Uterus (tissue), 4 donors: ENCODE data around the gene NUP93. TPM values are rescaled to one million over a fixed set of nuclear protein-coding genes. Genes with fewer than 3 reads are reported as not detected.
"Not testable (repeated sequence)": the region's sequence is repeated elsewhere in the genome, so short reads cannot be mapped to it uniquely, and the experiment has no call there.

Experiments
- DNase-seq, 2 donors: peaks; one replicate each; pipeline ENCODE4 v3.0.0-alpha.2; 2019 to 2020
- H3K27ac ChIP-seq, 2 donors: fragments of 200-600 bp; sonication (generic); 1 replicate in 1 of 2; 2 replicates in 1 of 2; pipeline ENCODE4 v1.5.1; 2016 to 2018
- H3K27me3 ChIP-seq, 2 donors: fragments of 200-600 bp; sonication (generic); one replicate each; pipeline ENCODE4 v1.5.1; 2018 to 2019; ENCODE audit warnings: control low read depth in 1 of 2
- H3K36me3 ChIP-seq, 2 donors: fragments of 200-600 bp; sonication (generic); one replicate each; pipeline ENCODE4 v1.5.1; 2019; ENCODE audit warnings: control low read depth in 1 of 2
- H3K4me1 ChIP-seq, 2 donors: fragments of 200-600 bp; sonication (generic); one replicate each; pipeline ENCODE4 v1.5.1; 2018 to 2019; ENCODE audit warnings: control low read depth in 1 of 2
- H3K4me3 ChIP-seq, 2 donors: fragments of 200-600 bp; sonication (generic); 1 replicate in 1 of 2; 2 replicates in 1 of 2; pipeline ENCODE4 v1.5.1; 2018 to 2019; ENCODE audit warnings: mild to moderate bottlenecking in 1 of 2
- H3K9me3 ChIP-seq, 2 donors: fragments of 200-600 bp; sonication (generic); one replicate each; pipeline ENCODE4 v1.5.1; 2019; ENCODE audit warnings: control low read depth in 1 of 2
- POLR2A ChIP-seq, 2 donors: fragments of 450-650 bp; IDR thresholded peaks; one replicate each; pipeline ENCODE4 v1.6.1; 2016; ENCODE audit warnings: antibody characterized with exemption in 2 of 2, mild to moderate bottlenecking in 1 of 2, moderate library complexity in 1 of 2
- intact Hi-C: fragments of 100-400 bp; cut with DNase I; formaldehyde crosslinking; loops from one replicate; pipeline ENCODE4 v1.15.1; 2023; ENCODE audit warnings: low total_unique reads
- total RNA-seq, 4 donors: library from RNA; depleted of rRNA in 3 of 4; stranded (reverse); fragments of >200 nt in 3 of 4; gene quantifications; one replicate each; pipeline versions ENCODE4 v1.1.0 to v1.2.4, GENCODE V29; 2014 to 2023
- TF ChIP-seq, protein P1 (sequence below), 4 experiments: fragments of 200-600 bp in 2 of 4; fragments of 450-650 bp in 2 of 4; sonication (generic) in 2 of 4; IDR thresholded peaks; one replicate each; pipeline ENCODE4 v1.5.1; 2016 to 2019; ENCODE audit warnings: antibody characterized with exemption in 4 of 4, mild to moderate bottlenecking in 2 of 4, moderate library complexity in 1 of 4
- donor health status: DM: yes; HTN: yes; CAD: no.

NUP93 gene
- total RNA-seq, 4 donors from 2014 or later = 17.6 to 71.0 (median 34.5) TPM

DNA sequence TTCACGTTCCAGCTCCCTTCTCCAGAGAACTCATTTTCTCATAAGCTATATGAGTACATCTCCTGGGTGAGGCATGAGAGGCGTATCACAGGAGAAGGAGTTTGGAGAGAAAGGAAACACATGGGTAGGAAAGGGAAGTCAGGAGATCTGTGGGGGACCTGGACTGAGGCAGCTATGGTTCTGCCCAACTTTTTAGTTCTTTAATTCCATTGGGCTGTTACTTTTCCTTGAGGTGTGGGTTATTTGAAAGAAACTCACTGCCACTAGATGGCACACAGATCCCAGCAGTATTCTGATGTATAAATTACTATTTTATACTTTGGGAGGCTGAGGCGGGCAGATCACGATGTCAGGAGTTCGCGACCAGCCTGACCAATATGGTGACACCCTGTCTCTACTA is 63.6 kb downstream of the NUP93 start:
- DNase-seq = no peak
- intact Hi-C loops = no loop called here
- Histone ChIP-seq H3K36me3 (no peaks in the 10 kb centered on the region), H3K4me1 (no peaks in the 10 kb centered on the region), H3K4me3 (no peak overlapping the region), H3K27ac (no peak overlapping the region), H3K9me3 (no peaks in the 10 kb centered on the region), H3K27me3 (no peaks in the 10 kb centered on the region)
- no peak for TF ChIP-seq POLR2A (IDR thresholded peaks at IDR 0.05)
- TF ChIP-seq, protein P1, sequence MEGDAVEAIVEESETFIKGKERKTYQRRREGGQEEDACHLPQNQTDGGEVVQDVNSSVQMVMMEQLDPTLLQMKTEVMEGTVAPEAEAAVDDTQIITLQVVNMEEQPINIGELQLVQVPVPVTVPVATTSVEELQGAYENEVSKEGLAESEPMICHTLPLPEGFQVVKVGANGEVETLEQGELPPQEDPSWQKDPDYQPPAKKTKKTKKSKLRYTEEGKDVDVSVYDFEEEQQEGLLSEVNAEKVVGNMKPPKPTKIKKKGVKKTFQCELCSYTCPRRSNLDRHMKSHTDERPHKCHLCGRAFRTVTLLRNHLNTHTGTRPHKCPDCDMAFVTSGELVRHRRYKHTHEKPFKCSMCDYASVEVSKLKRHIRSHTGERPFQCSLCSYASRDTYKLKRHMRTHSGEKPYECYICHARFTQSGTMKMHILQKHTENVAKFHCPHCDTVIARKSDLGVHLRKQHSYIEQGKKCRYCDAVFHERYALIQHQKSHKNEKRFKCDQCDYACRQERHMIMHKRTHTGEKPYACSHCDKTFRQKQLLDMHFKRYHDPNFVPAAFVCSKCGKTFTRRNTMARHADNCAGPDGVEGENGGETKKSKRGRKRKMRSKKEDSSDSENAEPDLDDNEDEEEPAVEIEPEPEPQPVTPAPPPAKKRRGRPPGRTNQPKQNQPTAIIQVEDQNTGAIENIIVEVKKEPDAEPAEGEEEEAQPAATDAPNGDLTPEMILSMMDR (IDR thresholded peaks at IDR 0.05) = peak in 1 of 4 experiments; percentile 9

DNA sequence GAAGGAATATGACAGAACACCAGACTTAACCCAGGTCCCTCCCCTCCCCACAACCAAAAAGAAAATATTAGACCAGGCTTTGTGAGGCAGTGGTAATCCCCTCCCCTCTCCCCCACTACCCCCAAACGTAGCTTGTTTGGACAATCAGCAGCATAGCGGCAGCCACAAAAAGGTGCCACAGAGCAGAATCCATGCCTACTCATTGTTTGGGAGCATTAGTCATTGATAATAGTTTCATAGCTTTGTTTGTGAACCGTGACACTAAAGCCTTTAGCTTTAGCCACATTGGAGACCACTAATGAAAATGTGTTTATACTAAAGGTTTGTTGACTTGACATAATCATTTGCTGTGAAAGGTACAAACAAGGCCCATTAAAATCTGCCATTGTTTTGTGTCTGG is 65.1 kb downstream of the NUP93 start:
- no peak for TF ChIP-seq POLR2A (IDR thresholded peaks at IDR 0.05)
- TF ChIP-seq, protein P1 (IDR thresholded peaks at IDR 0.05) = no peak
- no peaks in the 10 kb centered on the region for H3K9me3 ChIP-seq
- no peaks in the 10 kb centered on the region for H3K4me1 ChIP-seq
- no peak overlapping the region for H3K4me3 ChIP-seq
- intact Hi-C loops = no loop called here
- H3K27ac ChIP-seq = no peak overlapping the region
- no peak for DNase-seq
- H3K36me3 ChIP-seq = no peaks in the 10 kb centered on the region
- no peaks in the 10 kb centered on the region for H3K27me3 ChIP-seq

DNA sequence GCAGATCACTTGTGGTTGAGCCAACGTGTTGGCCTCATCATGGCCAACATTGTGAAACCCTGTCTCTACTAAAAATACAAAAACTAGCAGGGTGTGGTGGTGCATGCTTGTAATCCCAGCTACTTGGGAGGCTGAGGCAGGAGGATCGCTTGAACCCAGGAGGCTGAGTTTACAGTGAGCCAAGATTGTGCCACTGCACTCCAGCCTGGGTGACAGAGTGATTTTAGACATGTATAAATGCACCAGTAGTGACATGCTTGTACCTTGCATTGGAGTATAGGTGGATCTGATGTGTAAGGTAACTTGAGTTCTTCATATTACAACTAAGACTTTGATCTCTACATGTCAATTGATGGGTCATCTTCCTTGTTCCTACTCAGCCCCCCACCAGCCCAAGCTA is 67.1 kb downstream of the NUP93 start:
- H3K36me3 ChIP-seq, DNase-seq, H3K4me1 ChIP-seq, H3K27me3 ChIP-seq, H3K27ac ChIP-seq, H3K9me3 ChIP-seq, intact Hi-C loops, H3K4me3 ChIP-seq: not testable (repeated sequence)

DNA sequence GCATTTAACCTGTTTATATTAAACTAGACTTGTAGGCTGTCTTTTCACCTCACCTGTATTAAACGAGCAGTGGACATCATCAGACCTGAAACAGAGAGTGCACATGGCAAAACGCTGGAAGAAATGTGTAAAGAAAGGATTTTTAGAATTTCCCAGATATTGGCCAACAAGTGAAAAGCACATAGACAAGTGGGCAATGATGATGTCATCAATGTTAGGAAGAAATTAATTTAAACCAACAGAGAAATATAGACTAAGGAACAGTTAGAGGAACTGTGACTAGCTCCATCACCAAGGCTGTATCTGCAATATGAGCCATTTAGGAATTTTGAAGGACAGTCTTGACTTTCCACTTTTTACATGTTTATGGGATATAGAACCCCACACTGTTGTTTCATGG is 67.9 kb downstream of the NUP93 start:
- TF ChIP-seq, protein P1 (IDR thresholded peaks at IDR 0.05) = no peak
- TF ChIP-seq POLR2A (IDR thresholded peaks at IDR 0.05) = no peak
- H3K27ac ChIP-seq = no peak overlapping the region
- intact Hi-C loops = no loop called here
- DNase-seq = no peak
- H3K27me3 ChIP-seq = no peaks in the 10 kb centered on the region
- no peaks in the 10 kb centered on the region for H3K36me3 ChIP-seq
- H3K4me1 ChIP-seq = no peaks in the 10 kb centered on the region
- no peak overlapping the region for H3K4me3 ChIP-seq
- no peaks in the 10 kb centered on the region for H3K9me3 ChIP-seq

DNA sequence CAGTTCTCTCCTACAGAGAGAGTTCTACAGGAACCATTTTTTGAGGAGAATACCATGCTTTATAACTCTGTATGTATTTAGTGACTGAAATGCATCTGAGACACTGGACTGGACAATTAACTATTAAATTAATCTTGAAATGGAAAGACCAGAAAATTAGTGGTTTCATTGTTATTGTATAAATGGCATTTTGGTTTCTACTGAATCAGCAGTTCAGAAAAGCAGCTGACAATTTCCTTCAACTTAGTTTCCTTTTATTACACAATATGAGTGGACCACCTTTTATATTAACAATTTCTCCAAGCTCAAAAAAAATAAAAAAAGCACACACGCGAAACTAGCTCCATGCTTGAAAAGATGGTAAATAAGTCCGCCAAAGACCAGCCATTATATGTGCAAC is 69.0 kb downstream of the NUP93 start:
- intact Hi-C loops = no loop called here
- Histone ChIP-seq H3K27me3 (no peaks in the 10 kb centered on the region), H3K4me3 (no peak overlapping the region), H3K4me1 (no peaks in the 10 kb centered on the region), H3K27ac (no peak overlapping the region), H3K9me3 (no peaks in the 10 kb centered on the region), H3K36me3 (no peaks in the 10 kb centered on the region)
- no peak for DNase-seq
- no peak for TF ChIP-seq POLR2A (IDR thresholded peaks at IDR 0.05)
- TF ChIP-seq, protein P1 (IDR thresholded peaks at IDR 0.05) = no peak

DNA sequence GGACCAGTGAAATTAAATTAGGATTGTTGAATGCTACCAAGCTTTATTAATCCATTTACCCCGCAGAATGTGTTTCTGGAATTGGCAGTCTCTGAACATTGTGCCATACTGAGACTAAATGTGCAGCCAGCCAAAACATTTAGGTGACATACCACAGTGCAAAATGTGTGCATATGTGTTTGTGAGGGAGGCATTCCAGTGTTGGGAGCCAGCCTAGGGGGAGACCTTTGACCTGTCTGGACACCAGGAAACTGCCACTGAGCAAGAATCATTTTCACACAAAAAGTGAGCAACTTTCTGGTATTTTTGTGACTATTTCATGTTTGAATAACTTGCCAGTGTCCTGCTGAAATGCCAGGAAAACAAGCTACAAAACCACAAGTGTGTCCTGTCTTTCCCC is 70.4 kb downstream of the NUP93 start:
- TF ChIP-seq POLR2A (IDR thresholded peaks at IDR 0.05) = no peak
- TF ChIP-seq, protein P1 (IDR thresholded peaks at IDR 0.05) = no peak
- intact Hi-C loops = no loop called here
- Histone ChIP-seq H3K27me3 (no peaks in the 10 kb centered on the region), H3K4me3 (no peak overlapping the region), H3K27ac (no peak overlapping the region), H3K36me3 (no peaks in the 10 kb centered on the region), H3K9me3 (no peaks in the 10 kb centered on the region), H3K4me1 (no peaks in the 10 kb centered on the region)
- no peak for DNase-seq
